MM.1S (cell line): ENCODE data around the gene YTHDF1.

Source experiments
- EZH2 ChIP-seq: fragments of 300-600 bp; sonication (generic); optimal IDR thresholded peaks from 2 replicates; pipeline ENCODE3; 2017; ENCODE audit warnings: low read depth, mild to moderate bottlenecking, antibody characterized with exemption, low read length, mixed read lengths
- EZH2phosphoT487 ChIP-seq: fragments of 300-600 bp; sonication (generic); IDR thresholded peaks from 2 replicates; pipeline ENCODE4 v1.6.1; 2018; ENCODE audit warnings: antibody characterized with exemption, low read length
- TF ChIP-seq, protein P1 (sequence below): fragments of 300-600 bp; sonication (generic); IDR thresholded peaks from 2 replicates; pipeline ENCODE4 v1.5.1; 2016; ENCODE audit warnings: antibody characterized with exemption, low read length, mixed read lengths

DNA sequence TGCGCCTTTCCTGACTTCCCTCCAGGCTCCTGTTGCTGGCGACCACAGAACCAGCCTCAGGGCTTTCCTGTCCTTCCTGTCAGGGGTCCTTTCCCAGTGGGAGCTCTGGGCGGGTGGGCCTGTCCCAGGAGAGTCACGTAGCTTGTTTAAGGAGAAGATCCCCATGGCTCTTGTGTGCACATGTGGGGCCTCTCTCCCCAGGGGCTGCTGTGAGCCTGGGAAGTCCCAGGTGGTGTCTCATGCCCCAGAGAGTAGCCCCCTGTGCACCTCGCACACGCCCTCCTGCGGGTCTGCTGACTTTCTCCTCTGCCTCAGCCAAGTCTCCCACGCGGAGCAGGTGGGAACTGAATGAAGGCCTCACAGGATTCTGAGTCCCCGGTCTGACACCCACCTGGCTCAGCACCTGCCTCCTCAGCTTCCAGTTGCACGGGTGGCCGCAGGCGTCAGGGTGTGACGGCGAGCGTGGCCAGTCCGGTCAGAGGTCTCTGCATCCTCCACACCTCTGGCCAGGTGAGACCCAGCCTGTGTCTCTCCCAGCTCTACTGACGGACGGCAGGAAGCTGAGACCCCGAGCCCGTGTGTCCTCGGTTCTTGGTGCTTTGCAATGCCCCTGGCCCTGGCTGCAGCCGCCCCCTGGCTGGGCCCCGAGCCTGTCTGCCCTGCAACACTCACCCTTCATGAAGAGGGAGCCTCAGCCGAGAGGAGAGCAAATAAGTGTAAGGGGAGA lies 44.0 kb upstream of the YTHDF1 start:
- TF ChIP-seq, protein P1, sequence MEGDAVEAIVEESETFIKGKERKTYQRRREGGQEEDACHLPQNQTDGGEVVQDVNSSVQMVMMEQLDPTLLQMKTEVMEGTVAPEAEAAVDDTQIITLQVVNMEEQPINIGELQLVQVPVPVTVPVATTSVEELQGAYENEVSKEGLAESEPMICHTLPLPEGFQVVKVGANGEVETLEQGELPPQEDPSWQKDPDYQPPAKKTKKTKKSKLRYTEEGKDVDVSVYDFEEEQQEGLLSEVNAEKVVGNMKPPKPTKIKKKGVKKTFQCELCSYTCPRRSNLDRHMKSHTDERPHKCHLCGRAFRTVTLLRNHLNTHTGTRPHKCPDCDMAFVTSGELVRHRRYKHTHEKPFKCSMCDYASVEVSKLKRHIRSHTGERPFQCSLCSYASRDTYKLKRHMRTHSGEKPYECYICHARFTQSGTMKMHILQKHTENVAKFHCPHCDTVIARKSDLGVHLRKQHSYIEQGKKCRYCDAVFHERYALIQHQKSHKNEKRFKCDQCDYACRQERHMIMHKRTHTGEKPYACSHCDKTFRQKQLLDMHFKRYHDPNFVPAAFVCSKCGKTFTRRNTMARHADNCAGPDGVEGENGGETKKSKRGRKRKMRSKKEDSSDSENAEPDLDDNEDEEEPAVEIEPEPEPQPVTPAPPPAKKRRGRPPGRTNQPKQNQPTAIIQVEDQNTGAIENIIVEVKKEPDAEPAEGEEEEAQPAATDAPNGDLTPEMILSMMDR: no peak
- TF ChIP-seq EZH2phosphoT487 (no peak), EZH2 (no peak)
